ENCODE measurements around the gene AOAH.

The AOAH gene

DNA sequence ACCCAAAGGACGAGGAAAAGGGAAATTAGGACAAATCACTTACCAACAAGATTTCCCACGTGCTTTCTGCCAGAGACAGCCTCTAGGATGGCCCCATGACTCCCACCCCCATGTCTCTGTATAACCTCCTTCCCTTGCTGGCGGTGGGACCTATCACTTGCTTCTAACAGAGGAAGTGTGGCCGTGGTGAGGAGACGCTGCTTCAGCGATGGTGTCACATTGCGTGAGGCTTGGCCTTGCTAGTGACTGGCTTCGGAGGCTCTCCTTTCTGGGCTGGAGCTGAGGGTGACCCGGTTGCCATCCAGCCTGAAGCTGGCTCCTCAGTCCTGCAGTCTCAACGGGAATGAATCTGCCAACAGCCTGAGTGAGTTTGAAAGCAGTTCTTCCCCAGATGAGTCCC, 210.9 kb downstream of the AOAH start:
- Mint-ChIP-seq H3K27me3 (ENCODE audit: low read depth) (no peaks in the 10 kb centered on the region), H3K36me3 (ENCODE audit: low read depth) (no peaks in the 10 kb centered on the region), H3K4me3 (no peak overlapping the region), H3K9me3 (peaks cover 3% of the 10 kb centered on the region), H3K27ac (no peak overlapping the region), H3K4me1 (peaks cover 17% of the 10 kb centered on the region)
- TF ChIP-seq, protein P1, sequence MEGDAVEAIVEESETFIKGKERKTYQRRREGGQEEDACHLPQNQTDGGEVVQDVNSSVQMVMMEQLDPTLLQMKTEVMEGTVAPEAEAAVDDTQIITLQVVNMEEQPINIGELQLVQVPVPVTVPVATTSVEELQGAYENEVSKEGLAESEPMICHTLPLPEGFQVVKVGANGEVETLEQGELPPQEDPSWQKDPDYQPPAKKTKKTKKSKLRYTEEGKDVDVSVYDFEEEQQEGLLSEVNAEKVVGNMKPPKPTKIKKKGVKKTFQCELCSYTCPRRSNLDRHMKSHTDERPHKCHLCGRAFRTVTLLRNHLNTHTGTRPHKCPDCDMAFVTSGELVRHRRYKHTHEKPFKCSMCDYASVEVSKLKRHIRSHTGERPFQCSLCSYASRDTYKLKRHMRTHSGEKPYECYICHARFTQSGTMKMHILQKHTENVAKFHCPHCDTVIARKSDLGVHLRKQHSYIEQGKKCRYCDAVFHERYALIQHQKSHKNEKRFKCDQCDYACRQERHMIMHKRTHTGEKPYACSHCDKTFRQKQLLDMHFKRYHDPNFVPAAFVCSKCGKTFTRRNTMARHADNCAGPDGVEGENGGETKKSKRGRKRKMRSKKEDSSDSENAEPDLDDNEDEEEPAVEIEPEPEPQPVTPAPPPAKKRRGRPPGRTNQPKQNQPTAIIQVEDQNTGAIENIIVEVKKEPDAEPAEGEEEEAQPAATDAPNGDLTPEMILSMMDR (IDR thresholded peaks at IDR 0.05; ENCODE audit: unreplicated experiment in 3 of 3): no peak

DNA sequence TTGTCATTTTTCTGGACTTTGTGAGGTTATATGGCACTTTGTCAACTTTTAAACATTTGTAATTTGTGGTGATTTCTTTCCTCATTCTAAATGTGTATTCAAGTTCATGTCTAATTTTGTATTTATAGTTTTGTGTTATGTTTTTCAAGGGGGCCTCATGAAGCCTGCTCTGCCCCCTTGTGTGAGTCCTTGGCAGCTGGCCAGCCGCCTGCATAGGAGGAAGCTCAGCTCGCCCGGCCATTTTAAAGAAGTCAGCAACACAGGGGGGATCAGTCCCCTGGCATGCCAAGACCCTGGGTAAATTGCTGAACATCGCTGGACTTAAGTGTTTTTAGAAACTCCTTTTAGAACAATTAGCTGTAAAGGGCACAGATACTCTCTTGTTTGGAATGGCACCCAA, 211.7 kb downstream of the AOAH start:
- Mint-ChIP-seq H3K4me1 (peaks cover 17% of the 10 kb centered on the region), H3K36me3 (ENCODE audit: low read depth) (no peaks in the 10 kb centered on the region)
- TF ChIP-seq, protein P1 (IDR thresholded peaks at IDR 0.05; ENCODE audit: unreplicated experiment in 3 of 3): no peak

GRCh38 chr7:36509962-36510361, 214.3 kb downstream of the AOAH start:
- H3K27ac Mint-ChIP-seq: no peak overlapping the region
- H3K36me3 Mint-ChIP-seq (ENCODE audit: low read depth): no peaks in the 10 kb centered on the region
- TF ChIP-seq, protein P1 (IDR thresholded peaks at IDR 0.05; ENCODE audit: unreplicated experiment in 3 of 3): no peak
- H3K27me3 Mint-ChIP-seq (ENCODE audit: low read depth): no peaks in the 10 kb centered on the region
- no peaks in the 10 kb centered on the region for H3K9me3 Mint-ChIP-seq
- H3K4me1 Mint-ChIP-seq: peaks cover 7% of the 10 kb centered on the region
- H3K4me3 Mint-ChIP-seq: no peak overlapping the region

More for the DNA sequence above, 211.7 kb downstream of the AOAH start:
- no peak overlapping the region for H3K4me3 Mint-ChIP-seq
- peak overlapping the region in 2 of 3 experiments; percentile 60 to 65 for H3K27ac Mint-ChIP-seq
- H3K9me3 Mint-ChIP-seq: peaks cover 3% of the 10 kb centered on the region
- no peaks in the 10 kb centered on the region for H3K27me3 Mint-ChIP-seq (ENCODE audit: low read depth)

- no peak overlapping the region for H3K4me3 Mint-ChIP-seq
- no peaks in the 10 kb centered on the region for H3K27me3 Mint-ChIP-seq (ENCODE audit: low read depth)
- peaks cover 5% of the 10 kb centered on the region for H3K4me1 Mint-ChIP-seq
- no peak overlapping the region for H3K27ac Mint-ChIP-seq
- peaks cover 3% of the 10 kb centered on the region for H3K9me3 Mint-ChIP-seq
- TF ChIP-seq, protein P1 (IDR thresholded peaks at IDR 0.05; ENCODE audit: unreplicated experiment in 3 of 3): no peak
- H3K36me3 Mint-ChIP-seq (ENCODE audit: low read depth): no peaks in the 10 kb centered on the region
Observed at GRCh38 chr7:36507475-36508440, 216.5 kb downstream of the AOAH start.

GRCh38 chr7:36506820-36507219, 217.5 kb downstream of the AOAH start:
- Mint-ChIP-seq H3K4me3 (no peak overlapping the region), H3K36me3 (ENCODE audit: low read depth) (no peaks in the 10 kb centered on the region), H3K27me3 (ENCODE audit: low read depth) (no peaks in the 10 kb centered on the region), H3K4me1 (no peaks in the 10 kb centered on the region), H3K9me3 (peaks cover 3% of the 10 kb centered on the region), H3K27ac (no peak overlapping the region)
- TF ChIP-seq, protein P1 (IDR thresholded peaks at IDR 0.05; ENCODE audit: unreplicated experiment in 3 of 3): no peak

All from nephron (organoid).